ENCODE results near the gene TANGO2.

DNA sequence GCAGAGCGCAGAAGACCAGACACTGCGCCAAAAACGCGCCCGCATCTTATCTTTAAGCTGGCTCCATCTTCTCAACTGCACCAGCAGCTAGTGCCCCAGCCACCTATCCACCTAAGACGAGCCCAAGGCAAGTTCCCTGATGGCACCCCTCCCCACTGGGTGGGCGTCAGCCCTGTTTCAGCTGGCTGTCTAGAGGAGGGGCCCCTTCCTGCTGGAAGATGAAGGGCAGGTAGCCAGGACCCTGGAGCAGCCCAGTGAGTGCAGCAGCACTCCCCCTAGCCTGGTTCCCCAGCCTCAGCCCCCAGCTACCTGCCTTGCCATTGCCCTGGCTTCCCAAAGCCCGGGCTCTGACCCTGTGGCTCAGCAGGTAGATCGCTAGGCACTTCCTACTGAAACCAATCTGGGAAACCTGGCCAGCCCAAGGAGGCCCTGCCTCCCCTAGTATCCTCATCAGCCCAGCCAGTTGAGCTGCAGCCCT is 32.5 kb upstream of the TANGO2 start:
- TF ChIP-seq YY1 (IDR thresholded peaks at IDR 0.05; ENCODE audit: insufficient read depth, insufficient read length) (no peak), ZNF274 (IDR thresholded peaks at IDR 0.05; ENCODE audit: low read depth, low read length) (no peak), SUZ12 (IDR thresholded peaks at IDR 0.05; ENCODE audit: extremely low read depth, insufficient read depth, insufficient read length) (no peak)
